ENCODE data around the gene SBK1. TPM values are rescaled to one million over a fixed set of nuclear protein-coding genes. Genes with fewer than 3 reads are reported as not detected.

The SBK1 gene
- total RNA-seq, 1 donor from 2014 or later: 7.0 TPM

DNA sequence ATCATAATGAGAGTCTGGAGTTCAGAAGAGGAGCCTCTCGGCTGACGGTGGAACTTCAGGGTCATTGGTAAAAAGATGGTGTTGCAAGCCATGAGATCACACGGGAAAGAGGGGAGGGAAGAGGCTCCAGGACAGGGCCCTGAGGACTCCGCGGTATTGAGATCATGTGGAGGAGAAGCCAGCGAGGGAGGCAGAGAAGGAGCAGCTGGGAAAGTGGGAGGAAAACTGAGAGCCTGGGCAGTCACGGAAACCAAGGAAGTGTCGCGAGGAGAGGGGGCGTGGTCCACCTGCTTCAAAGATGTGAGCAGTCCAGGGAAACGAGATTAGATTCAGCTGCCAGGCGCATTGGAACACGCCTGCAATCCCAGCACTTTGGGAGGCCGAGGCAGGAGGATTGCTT lies 27.7 kb upstream of the SBK1 start:
- FAIRE-seq (no peak), DNase-seq (ENCODE audit: low read depth) (no peak)
- H2AFZ ChIP-seq (ENCODE audit: low read depth, low read length): no peak overlapping the region
- Mint-ChIP-seq H3K27me3 (ENCODE audit: low read depth, unreplicated experiment) (peaks cover 30% of the 10 kb centered on the region), H3K36me3 (ENCODE audit: low read depth, unreplicated experiment) (no peaks in the 10 kb centered on the region), H3K4me1 (ENCODE audit: low read depth, unreplicated experiment) (peaks cover 8% of the 10 kb centered on the region), H3K4me3 (ENCODE audit: unreplicated experiment) (no peak overlapping the region), H3K27ac (ENCODE audit: unreplicated experiment) (no peak overlapping the region), H3K9me3 (ENCODE audit: unreplicated experiment) (no peaks in the 10 kb centered on the region)
- H3K27ac ChIP-seq (ENCODE audit: low read depth, low read length): no peak overlapping the region
- TF ChIP-seq EZH2 (IDR thresholded peaks at IDR 0.05; ENCODE audit: insufficient read depth, low read length): no peak
- TF ChIP-seq, protein P1, sequence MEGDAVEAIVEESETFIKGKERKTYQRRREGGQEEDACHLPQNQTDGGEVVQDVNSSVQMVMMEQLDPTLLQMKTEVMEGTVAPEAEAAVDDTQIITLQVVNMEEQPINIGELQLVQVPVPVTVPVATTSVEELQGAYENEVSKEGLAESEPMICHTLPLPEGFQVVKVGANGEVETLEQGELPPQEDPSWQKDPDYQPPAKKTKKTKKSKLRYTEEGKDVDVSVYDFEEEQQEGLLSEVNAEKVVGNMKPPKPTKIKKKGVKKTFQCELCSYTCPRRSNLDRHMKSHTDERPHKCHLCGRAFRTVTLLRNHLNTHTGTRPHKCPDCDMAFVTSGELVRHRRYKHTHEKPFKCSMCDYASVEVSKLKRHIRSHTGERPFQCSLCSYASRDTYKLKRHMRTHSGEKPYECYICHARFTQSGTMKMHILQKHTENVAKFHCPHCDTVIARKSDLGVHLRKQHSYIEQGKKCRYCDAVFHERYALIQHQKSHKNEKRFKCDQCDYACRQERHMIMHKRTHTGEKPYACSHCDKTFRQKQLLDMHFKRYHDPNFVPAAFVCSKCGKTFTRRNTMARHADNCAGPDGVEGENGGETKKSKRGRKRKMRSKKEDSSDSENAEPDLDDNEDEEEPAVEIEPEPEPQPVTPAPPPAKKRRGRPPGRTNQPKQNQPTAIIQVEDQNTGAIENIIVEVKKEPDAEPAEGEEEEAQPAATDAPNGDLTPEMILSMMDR (IDR thresholded peaks at IDR 0.05; ENCODE audit: insufficient read depth, low read depth, low read length): no peak
- H3K9me3 ChIP-seq (ENCODE audit: insufficient read depth, low read depth, low read length): no peaks in the 10 kb centered on the region
- no peaks in the 10 kb centered on the region for H4K20me1 ChIP-seq (ENCODE audit: insufficient read depth, low read length)
- no peak overlapping the region for H3K4me2 ChIP-seq (ENCODE audit: low read length)
- H3K27me3 ChIP-seq (ENCODE audit: insufficient read depth, low read length): peaks cover 31% of the 10 kb centered on the region
- H3K4me3 ChIP-seq (ENCODE audit: insufficient read depth, low read depth, low read length): no peak overlapping the region
- no peaks in the 10 kb centered on the region for H3K36me3 ChIP-seq (ENCODE audit: insufficient read depth, low read length)
- H3K9ac ChIP-seq (ENCODE audit: low read length): no peak overlapping the region
- H3K79me2 ChIP-seq (ENCODE audit: insufficient read depth, low read length): no peaks in the 10 kb centered on the region
- no peaks in the 10 kb centered on the region for H3K4me1 ChIP-seq (ENCODE audit: insufficient read depth, low read length)

DNA sequence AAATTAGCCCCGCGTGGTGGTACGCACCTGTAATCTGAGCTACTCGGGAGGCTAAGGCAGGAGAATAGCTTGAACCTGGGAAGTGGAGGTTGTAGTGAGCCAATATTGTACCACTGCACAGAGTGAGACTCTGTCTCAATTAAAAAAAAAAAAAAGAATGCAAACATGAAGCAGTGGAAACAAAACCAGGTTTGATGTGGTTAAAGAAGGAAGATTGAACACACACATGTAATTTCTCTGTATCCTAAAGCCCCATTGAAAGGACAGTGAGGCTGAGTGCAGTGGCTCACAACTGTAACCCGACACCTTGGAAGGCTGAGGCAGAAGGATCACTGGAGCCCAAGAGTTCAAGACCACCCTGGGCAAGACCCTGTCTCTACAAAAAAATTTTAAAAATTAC lies 26.5 kb upstream of the SBK1 start:
- Histone ChIP-seq H2AFZ (ENCODE audit: low read depth, low read length) (no peak overlapping the region), H3K27ac (ENCODE audit: low read depth, low read length) (no peak overlapping the region), H3K9ac (ENCODE audit: low read length) (no peak overlapping the region), H3K27me3 (ENCODE audit: insufficient read depth, low read length) (peaks cover 22% of the 10 kb centered on the region), H3K4me1 (ENCODE audit: insufficient read depth, low read length) (no peaks in the 10 kb centered on the region), H4K20me1 (ENCODE audit: insufficient read depth, low read length) (no peaks in the 10 kb centered on the region), H3K4me2 (ENCODE audit: low read length) (no peak overlapping the region), H3K36me3 (ENCODE audit: insufficient read depth, low read length) (no peaks in the 10 kb centered on the region), H3K4me3 (ENCODE audit: insufficient read depth, low read depth, low read length) (no peak overlapping the region), H3K9me3 (ENCODE audit: insufficient read depth, low read depth, low read length) (no peaks in the 10 kb centered on the region), H3K79me2 (ENCODE audit: insufficient read depth, low read length) (no peaks in the 10 kb centered on the region)
- H3K36me3 Mint-ChIP-seq (ENCODE audit: low read depth, unreplicated experiment): no peaks in the 10 kb centered on the region
- no peak overlapping the region for H3K27ac Mint-ChIP-seq (ENCODE audit: unreplicated experiment)
- H3K4me3 Mint-ChIP-seq (ENCODE audit: unreplicated experiment): no peak overlapping the region
- no peak for TF ChIP-seq EZH2 (IDR thresholded peaks at IDR 0.05; ENCODE audit: insufficient read depth, low read length)
- TF ChIP-seq, protein P1 (IDR thresholded peaks at IDR 0.05; ENCODE audit: insufficient read depth, low read depth, low read length): no peak
- H3K27me3 Mint-ChIP-seq (ENCODE audit: low read depth, unreplicated experiment): peaks cover 25% of the 10 kb centered on the region
- peaks cover 3% of the 10 kb centered on the region for H3K4me1 Mint-ChIP-seq (ENCODE audit: low read depth, unreplicated experiment)
- no peaks in the 10 kb centered on the region for H3K9me3 Mint-ChIP-seq (ENCODE audit: unreplicated experiment)
- DNase-seq (ENCODE audit: low read depth): no peak
- FAIRE-seq: no peak

DNA sequence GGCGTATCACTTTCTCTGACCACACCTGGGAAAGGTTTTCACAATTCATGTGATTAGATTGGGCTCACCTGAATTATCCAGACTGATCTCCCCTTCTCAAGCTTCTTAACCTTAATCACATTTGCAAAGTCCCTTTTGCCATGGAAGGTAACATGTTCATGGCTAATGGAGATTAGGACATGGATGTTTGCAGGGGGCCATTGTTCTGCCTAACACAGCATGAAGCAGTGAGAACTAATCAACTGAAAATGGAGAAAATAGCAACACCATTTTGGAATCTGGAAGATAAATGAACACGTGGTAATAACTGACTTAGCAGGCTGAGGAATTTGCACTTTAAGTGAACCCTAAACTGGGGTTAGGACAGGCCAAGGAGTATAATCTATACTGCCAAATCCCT lies 25.0 kb upstream of the SBK1 start:
- no peak overlapping the region for H3K27ac ChIP-seq (ENCODE audit: low read depth, low read length)
- DNase-seq (ENCODE audit: low read depth) (no peak), FAIRE-seq (no peak)
- Mint-ChIP-seq H3K27me3 (ENCODE audit: low read depth, unreplicated experiment) (peaks cover 22% of the 10 kb centered on the region), H3K9me3 (ENCODE audit: unreplicated experiment) (no peaks in the 10 kb centered on the region), H3K4me3 (ENCODE audit: unreplicated experiment) (no peak overlapping the region), H3K36me3 (ENCODE audit: low read depth, unreplicated experiment) (no peaks in the 10 kb centered on the region), H3K4me1 (ENCODE audit: low read depth, unreplicated experiment) (no peaks in the 10 kb centered on the region), H3K27ac (ENCODE audit: unreplicated experiment) (no peak overlapping the region)
- no peak overlapping the region for H3K4me3 ChIP-seq (ENCODE audit: insufficient read depth, low read depth, low read length)
- H3K4me1 ChIP-seq (ENCODE audit: insufficient read depth, low read length): no peaks in the 10 kb centered on the region
- no peaks in the 10 kb centered on the region for H3K79me2 ChIP-seq (ENCODE audit: insufficient read depth, low read length)
- no peaks in the 10 kb centered on the region for H3K9me3 ChIP-seq (ENCODE audit: insufficient read depth, low read depth, low read length)
- TF ChIP-seq EZH2 (IDR thresholded peaks at IDR 0.05; ENCODE audit: insufficient read depth, low read length): no peak
- H3K36me3 ChIP-seq (ENCODE audit: insufficient read depth, low read length): no peaks in the 10 kb centered on the region
- no peak overlapping the region for H2AFZ ChIP-seq (ENCODE audit: low read depth, low read length)
- peaks cover 13% of the 10 kb centered on the region for H3K27me3 ChIP-seq (ENCODE audit: insufficient read depth, low read length)
- H4K20me1 ChIP-seq (ENCODE audit: insufficient read depth, low read length): no peaks in the 10 kb centered on the region
- no peak overlapping the region for H3K4me2 ChIP-seq (ENCODE audit: low read length)
- H3K9ac ChIP-seq (ENCODE audit: low read length): no peak overlapping the region
